GM12878 (cell line): ENCODE measurements around the gene SERINC5. TPM values are rescaled to one million over a fixed set of nuclear protein-coding genes. Genes with fewer than 3 reads are reported as not detected.
A peak's percentile ranks its signal among the peaks of the same experiment; 100 is the strongest.

Experiments used
- ATAC-seq: fragments of 200-7000 bp; cut with Tn5 transposase; 3 replicates; pipeline ENCODE4 v1.9.1; 2020; ENCODE audit warnings: mild to moderate bottlenecking, moderate library complexity
- BruUV-seq: library from RNA; stranded (reverse); fragments of 400-500 nt; replicated peaks from 2 replicates; lab custom pipeline; 2021; lab: Mats Ljungman, UMichigan
- CTCF ChIA-PET: fragments of 300-600 bp; sonication (Branson Sonifier 250); formaldehyde crosslinking; extraction: SDS; loops from one replicate; lab custom pipeline; 2021; ENCODE audit warnings: inconsistent platforms; lab: Yijun Ruan, JAX
- POLR2A ChIA-PET: fragments of 350-600 bp; formaldehyde crosslinking; extraction: SDS; loops from one replicate; lab custom pipeline; 2021; ENCODE audit warnings: inconsistent platforms; lab: Charles Lee
- RAD21 ChIA-PET: fragments of 300-600 bp; sonication (Branson Sonifier 250); formaldehyde crosslinking; loops from one replicate; lab custom pipeline; 2023; ENCODE audit warnings: antibody characterized with exemption; ENCODE audit not compliant: unreplicated experiment; lab: Charles Lee
- SMC1A ChIA-PET: fragments of 300-600 bp; sonication (Branson Sonifier 250); formaldehyde crosslinking; loops from one replicate; lab custom pipeline; 2023; ENCODE audit not compliant: unreplicated experiment, uncharacterized antibody; lab: Charles Lee
- DNase-seq: peaks from one replicate; pipeline ENCODE4 v3.0.0-alpha.2; 2011; ENCODE audit warnings: low read depth, low spot score
- FAIRE-seq: peaks from 3 replicates; lab custom pipeline; 2011; peaks lifted over from hg19 to GRCh38; lab: Jason Lieb, UNC
- H2AFZ ChIP-seq: 2 replicates; pipeline ENCODE4 v1.6.0; 2011; ENCODE audit warnings: low read depth, low read length, control low read depth; ENCODE audit not compliant: control insufficient read depth
- H3K27ac ChIP-seq: 2 replicates; pipeline ENCODE4 v1.5.1; 2011; ENCODE audit warnings: control low read depth; ENCODE audit not compliant: control insufficient read depth, insufficient read depth
- H3K27me3 ChIP-seq, 2 experiments: replicated peaks in 1 of 2; 2 replicates each; pipeline versions ENCODE4 v1.6.0 to v1.6.1; 2011; ENCODE audit warnings: low read length in 1 of 2; ENCODE audit not compliant: control insufficient read depth in 2 of 2, insufficient read depth in 2 of 2
- H3K36me3 ChIP-seq, 2 experiments: 2 replicates each; pipeline ENCODE4 v1.5.1; 2011; ENCODE audit warnings: low read length in 1 of 2; ENCODE audit not compliant: control insufficient read depth in 2 of 2, insufficient read depth in 2 of 2
- H3K4me1 ChIP-seq: 2 replicates; pipeline ENCODE4 v1.6.1; 2011; ENCODE audit warnings: mild to moderate bottlenecking, low read length, moderate library complexity, mixed read lengths; ENCODE audit not compliant: control insufficient read depth, insufficient read depth
- H3K4me2 ChIP-seq: 2 replicates; pipeline ENCODE4 v1.6.0; 2011; ENCODE audit warnings: control low read depth; ENCODE audit not compliant: control insufficient read depth, insufficient read depth
- H3K4me3 ChIP-seq: fragments of 200-600 bp; sonication (generic); 2 replicates; pipeline ENCODE4 v1.5.1; 2016
- H3K79me2 ChIP-seq: 2 replicates; pipeline ENCODE4 v1.6.0; 2011; ENCODE audit warnings: low read length; ENCODE audit not compliant: control insufficient read depth, insufficient read depth
- H3K9ac ChIP-seq: 2 replicates; pipeline ENCODE4 v1.8.0; 2011; ENCODE audit warnings: low read length, control low read depth, mixed read lengths; ENCODE audit not compliant: control insufficient read depth, insufficient read depth
- H3K9me3 ChIP-seq: replicated peaks from 3 replicates; pipeline ENCODE4 v1.5.1; 2011; ENCODE audit warnings: mild to moderate bottlenecking, low read length; ENCODE audit not compliant: control insufficient read depth, insufficient read depth
- H4K20me1 ChIP-seq: 2 replicates; pipeline ENCODE4 v1.6.0; 2011; ENCODE audit not compliant: control insufficient read depth, insufficient read depth
- BCL11A ChIP-seq: IDR thresholded peaks from 2 replicates; pipeline ENCODE4 v1.6.1; 2011; ENCODE audit warnings: low read depth, low read length
- CBFB ChIP-seq: IDR thresholded peaks from 2 replicates; pipeline ENCODE4 v1.6.1; 2016; ENCODE audit warnings: antibody characterized with exemption, low read depth
- EED ChIP-seq: sonication (generic); IDR thresholded peaks from 2 replicates; pipeline ENCODE4 v1.6.1; 2016; ENCODE audit warnings: antibody characterized with exemption, low read depth
- HDAC2 ChIP-seq: fragments of 200-600 bp; sonication (generic); IDR thresholded peaks from 2 replicates; pipeline ENCODE4 v1.6.1; 2017
- MTA2 ChIP-seq: fragments of 450-650 bp; IDR thresholded peaks from 2 replicates; pipeline ENCODE4 v1.6.1; 2016; ENCODE audit warnings: low read depth, mild to moderate bottlenecking, moderate library complexity
- NR2F1 ChIP-seq: fragments of 450-650 bp; conservative IDR thresholded peaks from 2 replicates; pipeline ENCODE4 v1.6.1; 2017; ENCODE audit warnings: mild to moderate bottlenecking
- RAD51 ChIP-seq: fragments of 450-650 bp; IDR thresholded peaks from 2 replicates; pipeline ENCODE4 v1.6.1; 2016; ENCODE audit warnings: moderate library complexity, mild to moderate bottlenecking, inconsistent platforms
- RB1 ChIP-seq: fragments of 450-650 bp; formaldehyde crosslinking; IDR thresholded peaks from 2 replicates; pipeline ENCODE4 v1.6.1; 2017; ENCODE audit warnings: mild to moderate bottlenecking, borderline replicate concordance
- SMARCA5 ChIP-seq: fragments of 450-650 bp; IDR thresholded peaks from 2 replicates; pipeline ENCODE4 v1.6.1; 2017; ENCODE audit warnings: mild to moderate bottlenecking
- TCF7 ChIP-seq: IDR thresholded peaks from 2 replicates; pipeline ENCODE4 v1.6.1; 2014; ENCODE audit warnings: antibody characterized with exemption, borderline replicate concordance
- ZNF24 ChIP-seq: fragments of 450-650 bp; IDR thresholded peaks from 2 replicates; pipeline ENCODE4 v1.6.1; 2017; ENCODE audit warnings: antibody characterized with exemption, mild to moderate bottlenecking
- WGBS: methylation state at CpG from one replicate; pipeline ENCODE4 v1.1.6; 2016; ENCODE audit warnings: low lambda C conversion rate; ENCODE audit not compliant: insufficient replicate concordance, insufficient coverage; ENCODE audit errors: missing lambda C conversion rate; 5-methylcytosine and 5-hydroxymethylcytosine counted together
- in situ Hi-C: fragments of 300-500 bp; cut with MboI; formaldehyde crosslinking; loops from 9 replicates; pipeline ENCODE4 v1.14.3; 2018; ENCODE audit warnings: mixed read lengths
- intact Hi-C: fragments of 100-400 bp; cut with micrococcal nuclease; formaldehyde crosslinking; loops from one replicate; pipeline ENCODE4 v1.14.2; 2022; ENCODE audit not compliant: unreplicated experiment
- polyA plus RNA-seq, 11 experiments: library from polyadenylated mRNA; depleted of rRNA in 4 of 11; unstranded in 6 of 11; stranded (reverse) in 5 of 11; fragments of >200 nt; fragmentation: Nextera tagmentation in 4 of 11; fragmentation: Illumina TruSeq in 1 of 11; extraction: Ambion mirVana in 4 of 11; extraction: Trizol in 1 of 11; gene quantifications; 1 replicate in 1 of 11; 2 replicates in 10 of 11; pipeline versions ENCODE4 v1.2.1 to v1.2.3, GENCODE V29; 2011 to 2016; ENCODE audit warnings: inconsistent platforms in 2 of 11, missing spikeins in 2 of 11, low read depth in 1 of 11
- total RNA-seq, 4 experiments: library from RNA; depleted of rRNA in 3 of 4; stranded (reverse); fragments of >200 nt in 3 of 4; fragmentation: Illumina TruSeq in 1 of 4; extraction: Trizol in 1 of 4; gene quantifications; 2 replicates each; pipeline versions ENCODE4 v1.2.1 to v1.2.3, GENCODE V29; 2013 to 2021
- TF ChIP-seq, protein P1 (sequence below): fragments of 450-650 bp; IDR thresholded peaks from 2 replicates; pipeline ENCODE4 v1.6.1; 2016; ENCODE audit warnings: mild to moderate bottlenecking
- TF ChIP-seq, protein P2 (sequence below): IDR thresholded peaks from 2 replicates; pipeline ENCODE4 v1.6.1; 2012; ENCODE audit warnings: mild to moderate bottlenecking, low read depth, low read length
- TF ChIP-seq, protein P3 (sequence below): IDR thresholded peaks from 2 replicates; pipeline ENCODE4 v1.6.1; 2011; ENCODE audit warnings: borderline replicate concordance, low read depth, mild to moderate bottlenecking, moderate library complexity, low read length; ENCODE audit not compliant: insufficient read depth, poor library complexity, severe bottlenecking

Gene SERINC5
- total and polyA plus RNA-seq, 10 of the 15 experiments (the other 5 are each of a cell fraction or from before 2014, with no cell fraction given): 0.66 to 7.0 (median 2.8) TPM

DNA sequence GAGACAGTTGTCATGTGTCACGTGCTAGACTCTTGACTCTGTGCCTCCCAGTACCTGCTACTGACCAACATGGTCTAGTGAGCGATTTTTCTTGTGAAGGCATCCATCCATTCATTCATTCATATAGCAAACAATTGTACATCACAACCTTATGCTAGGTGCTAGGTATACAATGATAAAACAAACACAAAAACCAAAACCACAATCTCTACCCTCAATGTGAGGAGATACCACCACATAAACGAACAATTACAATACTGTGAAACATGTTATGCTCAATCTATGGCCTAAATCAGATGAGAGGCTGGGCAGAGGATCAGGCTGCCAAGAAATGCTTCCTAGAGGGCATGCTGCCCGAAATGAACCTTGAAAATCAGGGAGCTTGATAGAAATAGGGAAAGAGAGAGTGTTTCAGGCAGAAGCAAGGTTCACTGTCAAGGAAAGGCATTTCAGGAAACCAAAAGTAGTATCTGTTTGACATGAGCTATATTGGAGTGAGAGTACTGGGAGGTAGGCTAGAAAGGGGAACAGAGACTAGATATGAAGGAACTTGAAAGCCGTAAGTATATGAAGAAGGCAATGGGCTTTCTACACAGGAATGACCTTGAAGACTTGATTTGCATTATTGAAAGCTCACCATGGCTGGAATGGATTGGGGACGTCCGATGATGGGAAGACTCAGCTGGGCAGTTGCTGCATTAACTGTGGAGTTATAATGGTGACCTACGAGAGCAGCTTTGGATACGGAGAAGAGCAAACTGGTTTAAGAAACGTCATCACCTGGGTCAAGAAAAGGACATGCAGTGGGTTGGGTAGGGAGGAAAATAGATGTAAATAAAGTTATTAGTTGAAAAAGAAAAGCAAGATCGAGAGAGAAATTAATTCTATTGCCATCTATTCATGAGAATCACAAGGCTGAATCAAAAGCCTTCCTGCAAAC, 130.6 kb downstream of the SERINC5 start:
- no peaks in the 10 kb centered on the region for H3K79me2 ChIP-seq
- ChIA-PET POLR2A (interaction anchor here (0.8 to 2.0 kb wide), 13 partner anchors 15 to 141 kb away, joined by 3 to 17 read pairs (median 5); partner anchors contain the start of gene SERINC5), RAD21 (interaction anchor here (0.6 to 3.2 kb wide), 23 partner anchors 10 to 1626 kb away, joined by 3 to 41 read pairs (median 4); partner anchors contain the start of genes DHFR, MSH3 and SERINC5), SMC1A (interaction anchor here (0.6 to 5.0 kb wide), 31 partner anchors 9 to 814 kb away, joined by 3 to 56 read pairs (median 5); partner anchors contain the start of genes MTX3 and SERINC5), CTCF (interaction anchor here (1.0 to 3.6 kb wide), 8 partner anchors 8 to 132 kb away, joined by 3 to 26 read pairs (median 6); no protein-coding TSS in a partner anchor)
- peak overlapping the region; percentile 59; the same call in 1 of the 2 replicates for H3K4me3 ChIP-seq
- peaks cover 28% of the 10 kb centered on the region for H3K4me1 ChIP-seq
- H2AFZ ChIP-seq: no peak overlapping the region; the same call in 1 of the 2 replicates
- in situ Hi-C loops: no loop called here
- H3K36me3 ChIP-seq: no peaks in the 10 kb centered on the region
- peak overlapping the region; percentile 70 for H3K4me2 ChIP-seq
- BruUV-seq: no TSS peak
- H3K27ac ChIP-seq: peak overlapping the region; percentile 74
- H3K27me3 ChIP-seq: no peaks in the 10 kb centered on the region
- FAIRE-seq (peak; percentile 90), DNase-seq (peak; percentile 70), ATAC-seq (peak; percentile 87)
- peaks cover 3% of the 10 kb centered on the region; the same call in 2 of the 3 replicates for H3K9me3 ChIP-seq
- H3K9ac ChIP-seq: peak overlapping the region; percentile 17; the same call in 1 of the 2 replicates
- no peaks in the 10 kb centered on the region for H4K20me1 ChIP-seq
- intact Hi-C loops: loop anchor here (1.0 to 5.0 kb wide), 2 partner anchors 33 to 132 kb away; no protein-coding TSS in a partner anchor
- 29% methylated on average over 11 of the region's 11 CpGs for WGBS
- TF ChIP-seq TCF7 (0 out of 2 replicates have a peak, but pooled peaks have one; percentile 25), NR2F1 (peak; percentile 9; the same call in 1 of the 2 replicates), CBFB (no peak), MTA2 (peak; percentile 29), SMARCA5 (peak; percentile 98), EED (peak; percentile 93), HDAC2 (0 out of 2 replicates have a peak, but pooled peaks have one; percentile 56), ZNF24 (peak; percentile 90), RB1 (0 out of 2 replicates have a peak, but pooled peaks have one; percentile 22), BCL11A (peak; percentile 72; the same call in 1 of the 2 replicates), RAD51 (peak; percentile 16; the same call in 1 of the 2 replicates)
- TF ChIP-seq, protein P1, sequence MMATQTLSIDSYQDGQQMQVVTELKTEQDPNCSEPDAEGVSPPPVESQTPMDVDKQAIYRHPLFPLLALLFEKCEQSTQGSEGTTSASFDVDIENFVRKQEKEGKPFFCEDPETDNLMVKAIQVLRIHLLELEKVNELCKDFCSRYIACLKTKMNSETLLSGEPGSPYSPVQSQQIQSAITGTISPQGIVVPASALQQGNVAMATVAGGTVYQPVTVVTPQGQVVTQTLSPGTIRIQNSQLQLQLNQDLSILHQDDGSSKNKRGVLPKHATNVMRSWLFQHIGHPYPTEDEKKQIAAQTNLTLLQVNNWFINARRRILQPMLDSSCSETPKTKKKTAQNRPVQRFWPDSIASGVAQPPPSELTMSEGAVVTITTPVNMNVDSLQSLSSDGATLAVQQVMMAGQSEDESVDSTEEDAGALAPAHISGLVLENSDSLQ: peak; percentile 49; the same call in 1 of the 2 replicates
- TF ChIP-seq, protein P2, sequence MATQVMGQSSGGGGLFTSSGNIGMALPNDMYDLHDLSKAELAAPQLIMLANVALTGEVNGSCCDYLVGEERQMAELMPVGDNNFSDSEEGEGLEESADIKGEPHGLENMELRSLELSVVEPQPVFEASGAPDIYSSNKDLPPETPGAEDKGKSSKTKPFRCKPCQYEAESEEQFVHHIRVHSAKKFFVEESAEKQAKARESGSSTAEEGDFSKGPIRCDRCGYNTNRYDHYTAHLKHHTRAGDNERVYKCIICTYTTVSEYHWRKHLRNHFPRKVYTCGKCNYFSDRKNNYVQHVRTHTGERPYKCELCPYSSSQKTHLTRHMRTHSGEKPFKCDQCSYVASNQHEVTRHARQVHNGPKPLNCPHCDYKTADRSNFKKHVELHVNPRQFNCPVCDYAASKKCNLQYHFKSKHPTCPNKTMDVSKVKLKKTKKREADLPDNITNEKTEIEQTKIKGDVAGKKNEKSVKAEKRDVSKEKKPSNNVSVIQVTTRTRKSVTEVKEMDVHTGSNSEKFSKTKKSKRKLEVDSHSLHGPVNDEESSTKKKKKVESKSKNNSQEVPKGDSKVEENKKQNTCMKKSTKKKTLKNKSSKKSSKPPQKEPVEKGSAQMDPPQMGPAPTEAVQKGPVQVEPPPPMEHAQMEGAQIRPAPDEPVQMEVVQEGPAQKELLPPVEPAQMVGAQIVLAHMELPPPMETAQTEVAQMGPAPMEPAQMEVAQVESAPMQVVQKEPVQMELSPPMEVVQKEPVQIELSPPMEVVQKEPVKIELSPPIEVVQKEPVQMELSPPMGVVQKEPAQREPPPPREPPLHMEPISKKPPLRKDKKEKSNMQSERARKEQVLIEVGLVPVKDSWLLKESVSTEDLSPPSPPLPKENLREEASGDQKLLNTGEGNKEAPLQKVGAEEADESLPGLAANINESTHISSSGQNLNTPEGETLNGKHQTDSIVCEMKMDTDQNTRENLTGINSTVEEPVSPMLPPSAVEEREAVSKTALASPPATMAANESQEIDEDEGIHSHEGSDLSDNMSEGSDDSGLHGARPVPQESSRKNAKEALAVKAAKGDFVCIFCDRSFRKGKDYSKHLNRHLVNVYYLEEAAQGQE: no peak
- TF ChIP-seq, protein P3, sequence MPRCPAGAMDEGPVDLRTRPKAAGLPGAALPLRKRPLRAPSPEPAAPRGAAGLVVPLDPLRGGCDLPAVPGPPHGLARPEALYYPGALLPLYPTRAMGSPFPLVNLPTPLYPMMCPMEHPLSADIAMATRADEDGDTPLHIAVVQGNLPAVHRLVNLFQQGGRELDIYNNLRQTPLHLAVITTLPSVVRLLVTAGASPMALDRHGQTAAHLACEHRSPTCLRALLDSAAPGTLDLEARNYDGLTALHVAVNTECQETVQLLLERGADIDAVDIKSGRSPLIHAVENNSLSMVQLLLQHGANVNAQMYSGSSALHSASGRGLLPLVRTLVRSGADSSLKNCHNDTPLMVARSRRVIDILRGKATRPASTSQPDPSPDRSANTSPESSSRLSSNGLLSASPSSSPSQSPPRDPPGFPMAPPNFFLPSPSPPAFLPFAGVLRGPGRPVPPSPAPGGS: no peak
